Keratinocyte (primary cell): ENCODE results near the gene APBB3. TPM values are rescaled to one million over a fixed set of nuclear protein-coding genes. Genes with fewer than 3 reads are reported as not detected.

Source experiments
- DNase-seq: peaks from one replicate; pipeline ENCODE4 v3.0.0-alpha.2; 2011; ENCODE audit warnings: low read depth, missing footprints, low spot score
- FAIRE-seq: peaks from 2 replicates; lab custom pipeline; 2011; peaks lifted over from hg19 to GRCh38; lab: Jason Lieb, UNC
- H2AFZ ChIP-seq: 2 replicates; pipeline ENCODE4 v1.6.0; 2012; ENCODE audit warnings: low read length, control low read depth, inconsistent platforms; ENCODE audit not compliant: control insufficient read depth
- H3K27ac ChIP-seq: 2 replicates; pipeline ENCODE4 v1.5.1; 2011; ENCODE audit warnings: low read length; ENCODE audit not compliant: control insufficient read depth, insufficient read depth
- H3K27me3 ChIP-seq: 3 replicates; pipeline ENCODE4 v1.6.0; 2011; ENCODE audit warnings: low read length; ENCODE audit not compliant: control insufficient read depth, insufficient read depth; ENCODE audit errors: extremely low read depth
- H3K36me3 ChIP-seq, 2 experiments: 2 replicates in 1 of 2; 3 replicates in 1 of 2; pipeline ENCODE4 v1.5.1; 2011; ENCODE audit warnings: low read length in 2 of 2, mild to moderate bottlenecking in 1 of 2; ENCODE audit not compliant: control insufficient read depth in 2 of 2, insufficient read depth in 2 of 2; ENCODE audit errors: extremely low read depth in 1 of 2
- H3K4me1 ChIP-seq: 3 replicates; pipeline ENCODE4 v1.5.1; 2011; ENCODE audit warnings: low read length; ENCODE audit not compliant: control insufficient read depth, insufficient read depth; ENCODE audit errors: extremely low read depth
- H3K4me2 ChIP-seq: 3 replicates; pipeline ENCODE4 v1.6.0; 2011; ENCODE audit warnings: low read depth, low read length; ENCODE audit not compliant: control insufficient read depth, insufficient read depth; ENCODE audit errors: extremely low read depth
- H3K4me3 ChIP-seq, 3 experiments: fragments of 200-600 bp in 1 of 3; sonication (generic) in 1 of 3; 2 replicates in 2 of 3; 3 replicates in 1 of 3; pipeline ENCODE4 v1.5.1; 2011 to 2016; ENCODE audit warnings: low read length in 3 of 3, mild to moderate bottlenecking in 3 of 3, control low read depth in 2 of 3, inconsistent platforms in 1 of 3, low read depth in 1 of 3, mixed read lengths in 1 of 3, mixed run types in 1 of 3, moderate library complexity in 1 of 3; ENCODE audit not compliant: control insufficient read depth in 2 of 3, insufficient read depth in 2 of 3; ENCODE audit errors: extremely low read depth in 1 of 3
- H3K79me2 ChIP-seq: 2 replicates; pipeline ENCODE4 v1.6.0; 2012; ENCODE audit warnings: low read length; ENCODE audit not compliant: control insufficient read depth, insufficient read depth
- H3K9ac ChIP-seq: 3 replicates; pipeline ENCODE4 v1.6.0; 2011; ENCODE audit warnings: low read length; ENCODE audit not compliant: control insufficient read depth, insufficient read depth; ENCODE audit errors: extremely low read depth
- H3K9me1 ChIP-seq: 3 replicates; pipeline ENCODE4 v1.6.0; 2011; ENCODE audit warnings: low read length; ENCODE audit not compliant: control insufficient read depth, insufficient read depth; ENCODE audit errors: extremely low read depth
- H3K9me3 ChIP-seq: 2 replicates; pipeline ENCODE4 v1.5.1; 2012; ENCODE audit warnings: low read depth, low read length; ENCODE audit not compliant: control insufficient read depth
- H4K20me1 ChIP-seq: 3 replicates; pipeline ENCODE4 v1.6.0; 2011; ENCODE audit warnings: low read length; ENCODE audit not compliant: control insufficient read depth, insufficient read depth; ENCODE audit errors: extremely low read depth
- EZH2 ChIP-seq: IDR thresholded peaks from one replicate; pipeline ENCODE4 v1.6.1; 2012; ENCODE audit warnings: inconsistent platforms, mild to moderate bottlenecking, low read length, moderate library complexity
- dilution Hi-C: fragments of 300-500 bp; cut with MboI; formaldehyde crosslinking; loops from one replicate; pipeline ENCODE4 v1.7.0; 2020; ENCODE audit warnings: low sequenced_read_pairs; ENCODE audit not compliant: extremely low pct_ligation_motif_present
- polyA plus RNA-seq, 5 experiments: library from polyadenylated mRNA; depleted of rRNA in 3 of 5; stranded (reverse) in 3 of 5; stranded (forward) in 1 of 5; unstranded in 1 of 5; fragments of >200 nt; gene quantifications; 1 replicate in 1 of 5; 2 replicates in 3 of 5; 3 replicates in 1 of 5; pipeline versions ENCODE4 v1.2.1 to v1.2.3, GENCODE V29; 2011 to 2012; ENCODE audit warnings: missing spikeins in 2 of 5, low read depth in 1 of 5, low replicate concordance in 1 of 5
- TF ChIP-seq, protein P1 (sequence below), 3 experiments: IDR thresholded peaks in 1 of 3; conservative IDR thresholded peaks in 1 of 3; optimal IDR thresholded peaks in 1 of 3; 2 replicates in 2 of 3; 3 replicates in 1 of 3; pipeline versions ENCODE3 to v1.5.1; 2011; ENCODE audit warnings: low read length in 3 of 3, mild to moderate bottlenecking in 3 of 3, moderate library complexity in 2 of 3, control low read depth in 1 of 3, inconsistent platforms in 1 of 3; ENCODE audit not compliant: insufficient read depth in 2 of 3; ENCODE audit errors: extremely low read depth in 1 of 3

The APBB3 gene
- polyA plus RNA-seq, 1 donor (not counting 4 experiments of a cell fraction or from before 2014, with no cell fraction given): 7.1 TPM

DNA sequence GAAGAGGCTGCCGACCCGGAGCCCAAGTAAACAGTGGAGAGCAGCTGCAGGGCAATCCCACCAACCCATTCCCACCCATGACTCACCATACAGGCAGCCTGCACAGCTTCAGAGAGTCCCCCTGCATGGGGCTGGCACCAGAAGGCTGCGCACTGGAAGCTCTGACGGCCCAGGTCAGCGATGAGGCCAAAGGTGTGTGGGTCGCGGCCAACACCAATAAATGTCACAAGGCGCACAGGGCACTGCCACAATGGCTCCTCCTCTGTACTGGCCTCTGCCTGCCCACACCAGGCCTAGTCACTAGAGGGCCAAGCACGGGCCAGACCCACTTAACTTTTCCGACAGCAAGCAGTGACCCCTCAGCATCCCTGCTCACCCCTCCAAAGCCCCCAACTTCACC lies 4.2 kb downstream of the APBB3 start:
- H4K20me1 ChIP-seq: no peaks in the 10 kb centered on the region
- no peak overlapping the region for H3K4me2 ChIP-seq
- TF ChIP-seq, protein P1, sequence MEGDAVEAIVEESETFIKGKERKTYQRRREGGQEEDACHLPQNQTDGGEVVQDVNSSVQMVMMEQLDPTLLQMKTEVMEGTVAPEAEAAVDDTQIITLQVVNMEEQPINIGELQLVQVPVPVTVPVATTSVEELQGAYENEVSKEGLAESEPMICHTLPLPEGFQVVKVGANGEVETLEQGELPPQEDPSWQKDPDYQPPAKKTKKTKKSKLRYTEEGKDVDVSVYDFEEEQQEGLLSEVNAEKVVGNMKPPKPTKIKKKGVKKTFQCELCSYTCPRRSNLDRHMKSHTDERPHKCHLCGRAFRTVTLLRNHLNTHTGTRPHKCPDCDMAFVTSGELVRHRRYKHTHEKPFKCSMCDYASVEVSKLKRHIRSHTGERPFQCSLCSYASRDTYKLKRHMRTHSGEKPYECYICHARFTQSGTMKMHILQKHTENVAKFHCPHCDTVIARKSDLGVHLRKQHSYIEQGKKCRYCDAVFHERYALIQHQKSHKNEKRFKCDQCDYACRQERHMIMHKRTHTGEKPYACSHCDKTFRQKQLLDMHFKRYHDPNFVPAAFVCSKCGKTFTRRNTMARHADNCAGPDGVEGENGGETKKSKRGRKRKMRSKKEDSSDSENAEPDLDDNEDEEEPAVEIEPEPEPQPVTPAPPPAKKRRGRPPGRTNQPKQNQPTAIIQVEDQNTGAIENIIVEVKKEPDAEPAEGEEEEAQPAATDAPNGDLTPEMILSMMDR (optimal IDR thresholded peaks at IDR 0.05 in 1 of 3, IDR thresholded peaks at IDR 0.05 in 1 of 3, conservative IDR thresholded peaks at IDR 0.05 in 1 of 3; ENCODE audit: extremely low read depth in 1 of 3, insufficient read depth in 2 of 3, low read length in 3 of 3): no peak
- TF ChIP-seq EZH2: no peak
- H3K4me1 ChIP-seq: peaks cover 25% of the 10 kb centered on the region
- peaks cover 25% of the 10 kb centered on the region for H3K79me2 ChIP-seq
- H3K36me3 ChIP-seq: no peaks in the 10 kb centered on the region
- no peak for FAIRE-seq
- dilution Hi-C loops: no loop called here
- H3K27ac ChIP-seq: no peak overlapping the region
- no peaks in the 10 kb centered on the region for H3K9me1 ChIP-seq
- no peak for DNase-seq
- no peaks in the 10 kb centered on the region for H3K9me3 ChIP-seq
- H3K27me3 ChIP-seq: no peaks in the 10 kb centered on the region
- no peak overlapping the region for H3K9ac ChIP-seq
- H2AFZ ChIP-seq: no peak overlapping the region
- H3K4me3 ChIP-seq: no peak overlapping the region

DNA sequence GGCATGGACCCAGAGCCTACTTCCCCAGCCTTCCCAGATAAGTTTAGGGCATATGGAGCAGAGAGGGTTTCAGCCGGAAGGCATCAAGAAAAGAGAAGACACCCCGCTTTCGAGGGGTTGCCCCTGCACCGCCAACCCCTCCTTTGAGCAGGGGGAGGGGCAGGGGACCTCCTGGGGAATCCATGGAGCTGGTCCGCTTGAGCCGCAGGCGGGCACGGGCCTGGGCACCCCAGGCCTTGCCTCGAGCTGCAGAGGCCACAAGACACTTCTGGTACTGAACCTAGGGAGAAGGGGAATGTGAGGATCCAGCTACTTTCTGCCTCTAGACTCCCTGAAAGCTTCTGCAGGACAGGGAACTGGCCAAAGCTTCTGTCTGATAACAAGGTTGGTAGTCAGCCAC lies 5.9 kb downstream of the APBB3 start:
- TF ChIP-seq, protein P1 (optimal IDR thresholded peaks at IDR 0.05 in 1 of 3, IDR thresholded peaks at IDR 0.05 in 1 of 3, conservative IDR thresholded peaks at IDR 0.05 in 1 of 3; ENCODE audit: extremely low read depth in 1 of 3, insufficient read depth in 2 of 3, low read length in 3 of 3): no peak
- TF ChIP-seq EZH2: no peak
- DNase-seq: no peak
- no peaks in the 10 kb centered on the region for H3K27me3 ChIP-seq
- H4K20me1 ChIP-seq: no peaks in the 10 kb centered on the region
- dilution Hi-C loops: no loop called here
- peaks cover 0 to 2% of the 10 kb centered on the region in 2 experiments for H3K36me3 ChIP-seq
- H3K9ac ChIP-seq: no peak overlapping the region
- peaks cover 3% of the 10 kb centered on the region for H3K9me1 ChIP-seq
- FAIRE-seq: no peak
- H2AFZ ChIP-seq: no peak overlapping the region
- H3K9me3 ChIP-seq: no peaks in the 10 kb centered on the region
- H3K27ac ChIP-seq: no peak overlapping the region
- peaks cover 34% of the 10 kb centered on the region for H3K79me2 ChIP-seq
- H3K4me1 ChIP-seq: peaks cover 30% of the 10 kb centered on the region
- H3K4me2 ChIP-seq: no peak overlapping the region
- H3K4me3 ChIP-seq: no peak overlapping the region
